Muscle of leg (tissue), 11 donors: Measurements from ENCODE around the gene MEF2C. TPM values are rescaled to one million over a fixed set of nuclear protein-coding genes. Genes with fewer than 3 reads are reported as not detected.
A peak's percentile ranks its signal among the peaks of the same experiment; 100 is the strongest.

ENCODE experiments used
- DNase-seq: peaks from one replicate; pipeline ENCODE4 v3.0.0; 2013
- H3K27ac ChIP-seq: one replicate; pipeline ENCODE4 v1.5.1; 2013; ENCODE audit warnings: mild to moderate bottlenecking, low read length, control low read depth
- H3K27me3 ChIP-seq: one replicate; pipeline ENCODE4 v1.6.1; 2013; ENCODE audit warnings: low read length; ENCODE audit not compliant: control insufficient read depth, insufficient read depth
- H3K36me3 ChIP-seq: one replicate; pipeline ENCODE4 v1.6.1; 2013; ENCODE audit warnings: low read length; ENCODE audit not compliant: control insufficient read depth, insufficient read depth
- H3K4me1 ChIP-seq: one replicate; pipeline ENCODE4 v1.6.1; 2013; ENCODE audit warnings: low read length; ENCODE audit not compliant: control insufficient read depth, insufficient read depth
- H3K4me3 ChIP-seq: one replicate; pipeline ENCODE4 v1.5.1; 2013; ENCODE audit warnings: low read length, control low read depth
- H3K9me3 ChIP-seq: replicated peaks from 2 replicates; pipeline ENCODE4 v1.6.1; 2013; ENCODE audit warnings: low read depth, low read length; ENCODE audit not compliant: control insufficient read depth
- WGBS: methylation state at CpG from one replicate; pipeline ENCODE4 v1.1.5; 2013; ENCODE audit warnings: missing lambda C conversion rate; ENCODE audit not compliant: insufficient coverage; 5-methylcytosine and 5-hydroxymethylcytosine counted together
- polyA plus RNA-seq, 8 donors: library from polyadenylated mRNA; unstranded; fragments of 120-200 nt; gene quantifications; one replicate each; pipeline versions ENCODE4 v1.2.1 to v1.2.3, GENCODE V29; 2013; ENCODE audit warnings: inconsistent platforms in 1 of 8, low replicate concordance in 1 of 8; ENCODE audit not compliant: insufficient read length in 8 of 8, insufficient read depth in 1 of 8
- total RNA-seq: library from RNA; stranded (reverse); fragments of 120-200 nt; gene quantifications from one replicate; pipeline ENCODE4 v1.2.4, GENCODE V29; 2013

MEF2C gene
- total and polyA plus RNA-seq, 9 donors: 440 to 987 (median 726) TPM

DNA sequence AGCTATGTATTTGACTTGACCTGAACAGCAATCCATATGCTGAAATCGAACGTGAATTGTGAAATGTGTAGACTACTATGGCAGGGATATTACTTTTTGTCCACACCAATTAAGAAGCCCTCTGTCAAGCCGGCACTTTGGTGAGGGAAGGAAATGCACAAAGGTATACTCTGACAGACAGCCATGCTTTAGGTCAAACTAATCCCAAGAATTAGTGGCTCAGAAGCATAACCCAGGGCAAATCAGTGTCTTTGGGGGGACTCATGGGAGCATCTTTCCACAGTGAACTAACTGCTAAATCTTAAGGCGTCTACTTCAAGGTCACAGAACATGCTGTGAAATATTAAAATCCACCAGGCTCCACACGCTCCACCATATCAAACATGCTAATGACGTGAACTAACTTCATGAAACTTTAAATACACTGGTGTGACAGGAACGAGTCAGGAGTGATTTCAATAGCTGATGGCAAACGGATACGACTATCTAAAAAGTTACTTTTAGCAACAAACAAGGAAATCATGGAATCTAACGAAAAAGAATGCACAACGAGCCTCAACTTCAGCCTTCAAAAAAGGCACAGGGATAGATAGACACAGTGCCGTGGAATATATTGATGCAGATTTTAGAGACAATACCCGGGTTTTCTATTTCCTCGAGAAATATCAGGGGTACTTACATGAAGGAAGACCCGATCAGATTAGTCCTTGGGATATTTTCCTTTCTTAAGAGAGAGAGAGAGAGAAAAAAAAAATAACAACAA, 527 bp downstream of the MEF2C start:
- H3K27ac ChIP-seq: peak overlapping the region; percentile 97
- H3K4me1 ChIP-seq: no peaks in the 10 kb centered on the region
- H3K9me3 ChIP-seq: no peaks in the 10 kb centered on the region
- DNase-seq: peak; percentile 60
- H3K36me3 ChIP-seq: no peaks in the 10 kb centered on the region
- no peaks in the 10 kb centered on the region for H3K27me3 ChIP-seq
- peak overlapping the region; percentile 63 for H3K4me3 ChIP-seq
- WGBS: no CpG with 5 or more reads among the region's 15 CpGs

GRCh38 chr5:88881571-88881971, 1.4 kb downstream of the MEF2C start:
- H3K9me3 ChIP-seq: no peaks in the 10 kb centered on the region
- WGBS: no CpG with 5 or more reads among the region's 5 CpGs
- no peaks in the 10 kb centered on the region for H3K36me3 ChIP-seq
- peak overlapping the region; percentile 63 for H3K4me3 ChIP-seq
- peak overlapping the region; percentile 97 for H3K27ac ChIP-seq
- DNase-seq: peak; percentile 74
- H3K27me3 ChIP-seq: no peaks in the 10 kb centered on the region
- no peaks in the 10 kb centered on the region for H3K4me1 ChIP-seq

DNA sequence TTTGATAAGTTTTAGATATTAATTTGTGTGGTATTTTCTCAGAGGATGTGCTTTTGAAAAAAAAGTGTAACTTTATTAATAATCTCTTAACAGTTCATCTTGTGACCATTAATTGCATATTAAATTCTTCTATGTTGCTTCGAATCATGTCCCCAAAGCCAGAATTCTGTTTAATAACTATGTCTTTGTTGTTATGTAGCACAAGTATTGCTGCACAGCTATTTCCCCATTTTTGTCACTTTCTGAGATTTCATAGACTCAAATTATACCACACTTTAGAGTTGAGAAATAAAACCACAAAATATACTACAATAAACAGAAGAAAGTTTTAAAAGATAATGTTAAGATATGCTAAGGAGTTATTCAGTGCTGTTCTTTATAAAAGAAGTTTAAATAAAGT, 2.8 kb downstream of the MEF2C start:
- Histone ChIP-seq H3K36me3 (no peaks in the 10 kb centered on the region), H3K9me3 (no peaks in the 10 kb centered on the region), H3K27me3 (no peaks in the 10 kb centered on the region), H3K27ac (peak overlapping the region; percentile 13), H3K4me1 (no peaks in the 10 kb centered on the region), H3K4me3 (peak overlapping the region; percentile 63)
- no peak for DNase-seq
- no CpG with 5 or more reads among the region's 1 CpG for WGBS

DNA sequence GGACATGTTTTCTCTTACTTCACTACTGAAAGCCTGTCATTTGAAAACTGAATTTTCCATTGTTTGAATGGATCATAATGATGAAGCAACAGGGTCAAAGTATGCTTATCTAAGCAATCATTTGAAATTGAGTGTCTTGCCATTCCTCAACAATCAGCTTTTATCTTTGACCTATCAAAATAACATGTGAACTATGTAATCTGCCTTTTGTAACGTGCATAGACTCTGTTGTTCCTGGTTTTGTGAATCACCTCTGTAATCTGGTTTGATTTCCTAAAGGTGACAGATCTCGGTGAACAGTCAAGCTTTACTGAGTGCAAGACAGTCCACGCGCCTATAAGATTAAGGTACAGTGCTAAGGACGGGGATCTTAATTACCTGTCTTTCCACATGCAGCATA, 3.3 kb downstream of the MEF2C start:
- no peaks in the 10 kb centered on the region for H3K4me1 ChIP-seq

GRCh38 chr5:88878976-88879375, 4.0 kb downstream of the MEF2C start:
- Histone ChIP-seq H3K36me3 (no peaks in the 10 kb centered on the region), H3K4me3 (no peak overlapping the region), H3K4me1 (no peaks in the 10 kb centered on the region), H3K9me3 (no peaks in the 10 kb centered on the region), H3K27ac (peak overlapping the region; percentile 2), H3K27me3 (no peaks in the 10 kb centered on the region)
- WGBS: no CpG with 5 or more reads among the region's 1 CpG
- no peak for DNase-seq

More for the DNA sequence above, 3.3 kb downstream of the MEF2C start:
- H3K36me3 ChIP-seq: no peaks in the 10 kb centered on the region
- H3K4me3 ChIP-seq: peak overlapping the region; percentile 63
- peak; percentile 23 for DNase-seq
- peak overlapping the region; percentile 47 for H3K27ac ChIP-seq
- WGBS: 92% methylated on average over 2 of the region's 5 CpGs
- no peaks in the 10 kb centered on the region for H3K27me3 ChIP-seq
- no peaks in the 10 kb centered on the region for H3K9me3 ChIP-seq

- Histone ChIP-seq H3K27me3 (no peaks in the 10 kb centered on the region), H3K4me1 (no peaks in the 10 kb centered on the region), H3K4me3 (no peak overlapping the region), H3K27ac (no peak overlapping the region), H3K36me3 (no peaks in the 10 kb centered on the region), H3K9me3 (no peaks in the 10 kb centered on the region)
- no CpG with 5 or more reads among the region's 2 CpGs for WGBS
- peak; percentile 62 for DNase-seq
These were observed 5.2 kb downstream of the MEF2C start for GRCh38 chr5:88877826-88878225.

- H3K27ac ChIP-seq: peak overlapping the region; percentile 15
- no peaks in the 10 kb centered on the region for H3K4me1 ChIP-seq
- no peaks in the 10 kb centered on the region for H3K36me3 ChIP-seq
- DNase-seq: no peak
- no peak overlapping the region for H3K4me3 ChIP-seq
- H3K27me3 ChIP-seq: no peaks in the 10 kb centered on the region
- H3K9me3 ChIP-seq: no peaks in the 10 kb centered on the region
- no CpG with 5 or more reads among the region's 2 CpGs for WGBS
These were observed 6.3 kb downstream of the MEF2C start for GRCh38 chr5:88876714-88877113.

DNA sequence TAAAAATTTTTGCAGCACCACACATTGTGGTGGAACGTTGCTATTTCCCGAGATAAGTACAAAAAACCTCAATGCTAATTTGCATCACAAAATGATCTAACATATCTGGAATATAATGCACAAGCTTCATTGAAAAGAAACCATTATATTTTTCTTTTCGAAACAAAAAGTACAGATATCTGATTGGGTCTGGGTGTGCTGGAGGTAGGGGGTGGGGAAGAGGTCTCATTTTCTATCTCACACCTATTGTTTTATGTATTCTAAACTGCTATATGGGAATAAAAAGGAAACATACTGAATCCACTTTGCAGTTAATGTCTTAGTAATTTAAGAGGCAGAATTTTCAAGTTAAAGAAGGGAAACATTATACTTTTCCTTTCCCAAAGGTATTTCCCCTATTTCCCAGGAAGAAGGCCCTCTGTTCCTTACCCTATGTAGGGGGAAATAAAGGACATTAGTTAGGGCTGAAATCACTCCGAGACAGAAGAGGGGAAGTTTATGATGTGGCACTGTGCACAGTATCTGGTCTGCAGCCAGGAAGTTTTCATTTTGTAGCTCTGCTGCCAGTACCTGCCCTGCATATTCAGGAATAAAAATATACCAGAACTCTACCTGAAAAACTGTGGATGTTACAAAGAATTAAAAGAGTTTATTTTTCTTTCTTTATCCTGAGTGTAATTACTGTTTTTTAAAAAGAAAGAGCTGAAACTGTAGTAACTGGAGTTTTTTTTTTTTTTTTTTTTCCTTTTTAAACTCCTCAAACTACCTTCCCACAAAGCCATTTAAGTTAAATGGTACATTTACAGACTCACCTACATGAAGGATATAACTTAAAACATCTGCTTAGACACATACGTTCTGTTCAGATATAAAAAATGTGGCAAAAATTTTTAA, 7.4 kb downstream of the MEF2C start:
- peak; percentile 50 for DNase-seq
- no peaks in the 10 kb centered on the region for H3K4me1 ChIP-seq
- H3K27ac ChIP-seq: peak overlapping the region; percentile 10
- WGBS: no CpG with 5 or more reads among the region's 5 CpGs
- no peaks in the 10 kb centered on the region for H3K9me3 ChIP-seq
- no peaks in the 10 kb centered on the region for H3K27me3 ChIP-seq
- H3K36me3 ChIP-seq: no peaks in the 10 kb centered on the region
- H3K4me3 ChIP-seq: no peak overlapping the region

- no peak for DNase-seq
- Histone ChIP-seq H3K27ac (peak overlapping the region; percentile 45), H3K9me3 (no peaks in the 10 kb centered on the region), H3K4me1 (no peaks in the 10 kb centered on the region), H3K27me3 (no peaks in the 10 kb centered on the region), H3K36me3 (no peaks in the 10 kb centered on the region), H3K4me3 (no peak overlapping the region)
- WGBS: no CpG with 5 or more reads among the region's 6 CpGs
These were observed 9.5 kb downstream of the MEF2C start for GRCh38 chr5:88873447-88873846.

DNA sequence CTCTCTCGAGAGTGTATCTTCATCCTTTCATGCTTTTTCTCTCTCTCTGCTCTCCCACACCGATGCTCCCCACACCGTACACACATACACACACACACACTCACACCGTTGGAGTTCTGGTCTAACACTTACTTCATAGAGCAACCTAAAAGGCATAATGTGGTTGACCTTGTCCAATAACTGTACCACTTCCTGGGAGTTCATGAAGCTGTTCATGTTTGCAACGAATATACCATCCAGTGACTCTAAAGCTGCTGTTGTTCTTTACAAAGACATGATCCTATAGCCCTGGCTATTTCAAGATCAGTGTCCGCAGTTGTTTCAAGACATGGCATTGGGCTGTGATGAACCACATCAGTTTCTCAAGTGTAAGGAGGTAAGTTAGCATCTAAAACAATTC, 10.0 kb downstream of the MEF2C start:
- Histone ChIP-seq H3K4me3 (no peak overlapping the region), H3K27ac (peak overlapping the region; percentile 45), H3K36me3 (no peaks in the 10 kb centered on the region), H3K27me3 (no peaks in the 10 kb centered on the region), H3K4me1 (no peaks in the 10 kb centered on the region), H3K9me3 (no peaks in the 10 kb centered on the region)
- 81% methylated on average over 6 of the region's 6 CpGs for WGBS
- DNase-seq: no peak
